ENCODE measurements around the gene CPLX3. TPM values are rescaled to one million over a fixed set of nuclear protein-coding genes. Genes with fewer than 3 reads are reported as not detected.

The CPLX3 gene
- total RNA-seq, 1 donor from 2014 or later: 0.32 TPM

DNA sequence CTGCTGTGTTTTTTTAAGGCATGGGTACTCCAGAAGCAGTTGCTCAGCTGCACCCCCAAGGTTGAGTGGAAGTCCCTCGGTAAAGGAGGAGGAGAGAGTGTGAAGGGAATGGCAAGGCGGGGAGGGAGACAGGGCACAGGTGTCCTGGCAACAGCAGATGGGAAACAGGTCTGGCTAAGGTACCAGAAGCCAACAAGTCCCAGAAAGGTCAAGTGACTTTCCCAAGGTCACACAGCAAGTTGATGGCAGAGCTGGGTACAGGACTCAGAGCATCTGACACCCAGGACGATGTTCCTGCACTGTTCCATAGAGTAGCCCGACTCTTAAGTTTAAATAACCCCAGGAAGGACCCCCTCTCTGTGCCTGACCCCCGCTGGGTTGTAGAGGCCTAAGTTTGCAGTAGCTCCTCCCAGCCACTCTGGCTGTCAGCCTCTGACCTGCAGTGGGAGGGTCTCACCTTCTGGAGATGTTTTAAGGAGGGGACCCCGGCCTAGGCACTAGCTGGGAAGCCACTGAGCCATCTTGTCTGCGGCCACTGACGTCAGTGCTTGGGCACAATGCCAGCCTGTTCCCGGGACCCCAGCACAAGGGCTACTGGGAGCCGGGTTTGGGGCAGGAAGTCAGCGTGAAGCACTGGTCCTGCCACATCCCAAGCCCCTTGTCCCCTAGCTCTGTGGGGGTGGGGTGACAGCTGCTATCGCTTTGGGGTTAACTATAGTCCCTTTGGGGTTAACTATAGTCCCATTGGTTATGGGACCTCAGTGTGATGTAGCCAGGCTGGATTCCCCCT is 34.0 kb upstream of the CPLX3 start:
- Mint-ChIP-seq H3K27me3 (ENCODE audit: unreplicated experiment) (peaks cover 10% of the 10 kb centered on the region), H3K27ac (ENCODE audit: unreplicated experiment) (no peak overlapping the region), H3K4me1 (ENCODE audit: low read depth, unreplicated experiment) (peaks cover 33% of the 10 kb centered on the region), H3K36me3 (ENCODE audit: unreplicated experiment) (no peaks in the 10 kb centered on the region), H3K4me3 (ENCODE audit: unreplicated experiment) (no peak overlapping the region), H3K9me3 (ENCODE audit: unreplicated experiment) (no peaks in the 10 kb centered on the region)
- no peak for DNase-seq
- TF ChIP-seq, protein P1, sequence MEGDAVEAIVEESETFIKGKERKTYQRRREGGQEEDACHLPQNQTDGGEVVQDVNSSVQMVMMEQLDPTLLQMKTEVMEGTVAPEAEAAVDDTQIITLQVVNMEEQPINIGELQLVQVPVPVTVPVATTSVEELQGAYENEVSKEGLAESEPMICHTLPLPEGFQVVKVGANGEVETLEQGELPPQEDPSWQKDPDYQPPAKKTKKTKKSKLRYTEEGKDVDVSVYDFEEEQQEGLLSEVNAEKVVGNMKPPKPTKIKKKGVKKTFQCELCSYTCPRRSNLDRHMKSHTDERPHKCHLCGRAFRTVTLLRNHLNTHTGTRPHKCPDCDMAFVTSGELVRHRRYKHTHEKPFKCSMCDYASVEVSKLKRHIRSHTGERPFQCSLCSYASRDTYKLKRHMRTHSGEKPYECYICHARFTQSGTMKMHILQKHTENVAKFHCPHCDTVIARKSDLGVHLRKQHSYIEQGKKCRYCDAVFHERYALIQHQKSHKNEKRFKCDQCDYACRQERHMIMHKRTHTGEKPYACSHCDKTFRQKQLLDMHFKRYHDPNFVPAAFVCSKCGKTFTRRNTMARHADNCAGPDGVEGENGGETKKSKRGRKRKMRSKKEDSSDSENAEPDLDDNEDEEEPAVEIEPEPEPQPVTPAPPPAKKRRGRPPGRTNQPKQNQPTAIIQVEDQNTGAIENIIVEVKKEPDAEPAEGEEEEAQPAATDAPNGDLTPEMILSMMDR (IDR thresholded peaks at IDR 0.05; ENCODE audit: partially characterized antibody, unreplicated experiment): no peak

DNA sequence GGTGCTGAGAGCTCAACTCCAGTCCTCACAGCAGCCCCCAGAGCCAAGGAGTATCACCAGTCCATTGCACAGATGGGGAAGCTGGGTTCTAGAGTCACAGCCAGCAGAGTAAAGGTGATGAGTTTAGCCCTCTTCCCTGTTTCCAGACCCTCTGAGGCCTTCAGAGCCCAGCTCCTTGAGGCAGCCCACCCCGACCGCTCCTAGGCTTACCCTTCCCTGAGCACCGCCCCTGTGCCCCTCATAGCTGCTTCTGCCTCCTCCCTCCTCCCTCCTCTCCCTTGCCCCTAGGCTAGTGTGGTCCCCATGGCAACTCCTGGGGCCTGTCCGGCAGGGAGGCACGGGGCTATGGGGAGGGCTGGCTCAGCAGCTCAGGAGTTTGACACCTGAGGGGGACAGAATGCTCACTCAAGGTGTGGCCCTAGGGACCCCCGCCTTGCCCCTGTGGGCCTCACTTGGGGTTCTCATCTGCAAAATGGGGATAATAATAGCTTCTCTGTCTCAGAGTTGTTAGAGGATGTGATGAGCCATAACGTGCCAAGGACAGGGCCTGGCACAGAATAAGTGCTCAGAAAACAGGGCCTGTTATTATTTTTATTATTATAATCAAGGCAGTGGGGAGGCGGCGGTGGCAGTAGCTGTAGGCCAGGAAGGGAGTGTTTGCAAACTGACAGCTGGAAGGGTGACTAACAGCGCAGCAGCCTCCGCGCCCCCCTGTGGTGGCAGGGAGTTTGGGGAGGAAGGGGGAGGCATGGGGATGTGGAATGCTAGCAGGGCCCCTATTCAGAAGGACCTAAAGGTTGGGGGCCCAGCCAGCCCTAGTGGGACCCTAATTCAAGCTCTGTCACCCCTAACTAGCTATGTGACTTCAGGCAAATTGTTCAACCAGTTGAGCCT is 33.0 kb upstream of the CPLX3 start:
- H3K27me3 Mint-ChIP-seq (ENCODE audit: unreplicated experiment): peaks cover 10% of the 10 kb centered on the region
- H3K36me3 Mint-ChIP-seq (ENCODE audit: unreplicated experiment): no peaks in the 10 kb centered on the region
- H3K9me3 Mint-ChIP-seq (ENCODE audit: unreplicated experiment): no peaks in the 10 kb centered on the region
- TF ChIP-seq, protein P1 (IDR thresholded peaks at IDR 0.05; ENCODE audit: partially characterized antibody, unreplicated experiment): no peak
- H3K27ac Mint-ChIP-seq (ENCODE audit: unreplicated experiment): no peak overlapping the region
- DNase-seq: no peak
- H3K4me1 Mint-ChIP-seq (ENCODE audit: low read depth, unreplicated experiment): peaks cover 25% of the 10 kb centered on the region
- H3K4me3 Mint-ChIP-seq (ENCODE audit: unreplicated experiment): no peak overlapping the region

DNA sequence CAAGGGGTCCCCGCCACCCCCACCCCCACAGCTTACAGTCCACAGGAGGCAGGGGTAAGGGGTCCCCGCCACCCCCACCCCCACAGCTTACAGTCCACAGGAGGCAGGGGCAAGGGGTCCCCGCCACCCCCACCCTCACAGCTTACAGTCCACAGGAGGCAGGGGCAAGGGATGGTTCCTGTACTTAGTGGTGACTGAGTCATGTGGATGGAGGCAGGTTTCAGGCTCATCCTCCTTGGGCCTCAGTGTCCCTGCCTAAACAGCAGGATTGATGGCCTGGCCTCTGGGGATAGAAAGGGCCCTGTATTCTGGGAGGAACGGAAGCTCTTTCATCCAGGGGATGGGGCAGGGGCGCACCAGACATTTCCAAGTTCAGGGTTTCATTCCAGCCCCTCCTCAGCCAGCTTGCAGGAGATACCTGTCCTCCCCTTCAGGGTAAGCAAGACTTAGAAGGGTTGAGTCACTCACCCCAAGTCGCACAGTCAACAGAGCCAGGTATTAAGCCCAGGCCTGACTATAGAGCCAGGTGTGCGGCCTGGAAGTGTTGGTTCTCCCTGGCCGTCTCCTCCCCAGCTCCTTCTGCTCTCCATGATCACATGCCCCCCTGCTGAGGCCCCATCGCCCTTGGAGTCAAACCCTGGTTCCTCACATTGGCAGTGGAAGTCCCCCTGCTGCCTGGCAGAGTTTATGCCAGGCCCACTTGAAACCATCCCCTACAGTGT is 32.0 kb upstream of the CPLX3 start:
- Mint-ChIP-seq H3K9me3 (ENCODE audit: unreplicated experiment) (no peaks in the 10 kb centered on the region), H3K4me3 (ENCODE audit: unreplicated experiment) (no peak overlapping the region), H3K36me3 (ENCODE audit: unreplicated experiment) (no peaks in the 10 kb centered on the region), H3K4me1 (ENCODE audit: low read depth, unreplicated experiment) (peaks cover 17% of the 10 kb centered on the region), H3K27ac (ENCODE audit: unreplicated experiment) (no peak overlapping the region), H3K27me3 (ENCODE audit: unreplicated experiment) (peaks cover 9% of the 10 kb centered on the region)
- no peak for DNase-seq
- TF ChIP-seq, protein P1 (IDR thresholded peaks at IDR 0.05; ENCODE audit: partially characterized antibody, unreplicated experiment): no peak

DNA sequence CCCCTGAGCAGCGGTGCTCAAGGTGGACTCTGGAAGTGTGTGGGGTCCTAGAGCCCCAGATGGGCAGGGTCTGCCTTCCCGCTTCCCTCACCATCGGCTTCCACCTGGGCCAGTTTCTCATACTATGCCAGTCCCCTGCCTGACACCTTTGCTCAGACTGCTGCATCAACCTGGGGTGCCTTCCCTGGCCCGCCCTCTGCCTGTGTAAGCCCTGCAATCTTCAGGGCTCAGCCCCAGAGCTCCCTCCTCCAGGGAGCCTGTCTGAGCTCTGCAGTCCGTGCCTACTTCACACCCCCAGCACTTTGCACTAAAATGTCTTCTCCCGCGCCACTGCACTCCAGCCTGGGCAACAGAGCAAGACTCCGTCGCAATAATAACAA is 31.5 kb upstream of the CPLX3 start:
- Mint-ChIP-seq H3K27me3 (ENCODE audit: unreplicated experiment) (peaks cover 9% of the 10 kb centered on the region), H3K9me3 (ENCODE audit: unreplicated experiment) (no peaks in the 10 kb centered on the region), H3K27ac (ENCODE audit: unreplicated experiment) (no peak overlapping the region), H3K4me1 (ENCODE audit: low read depth, unreplicated experiment) (peaks cover 12% of the 10 kb centered on the region), H3K4me3 (ENCODE audit: unreplicated experiment) (no peak overlapping the region), H3K36me3 (ENCODE audit: unreplicated experiment) (no peaks in the 10 kb centered on the region)
- no peak for DNase-seq
- TF ChIP-seq, protein P1 (IDR thresholded peaks at IDR 0.05; ENCODE audit: partially characterized antibody, unreplicated experiment): no peak
